ENCODE data around the gene MXRA7.

GRCh38 chr17:76752006-76752405 lies 41.2 kb upstream of the MXRA7 start:
- TF ChIP-seq CTCF (IDR thresholded peaks at IDR 0.05) (no peak), POLR2AphosphoS5 (IDR thresholded peaks at IDR 0.05; ENCODE audit: low read depth, low read length) (no peak)

Measured in Panc1 (cell line).